ENCODE measurements around the gene NRG2.

NRG2 gene

DNA sequence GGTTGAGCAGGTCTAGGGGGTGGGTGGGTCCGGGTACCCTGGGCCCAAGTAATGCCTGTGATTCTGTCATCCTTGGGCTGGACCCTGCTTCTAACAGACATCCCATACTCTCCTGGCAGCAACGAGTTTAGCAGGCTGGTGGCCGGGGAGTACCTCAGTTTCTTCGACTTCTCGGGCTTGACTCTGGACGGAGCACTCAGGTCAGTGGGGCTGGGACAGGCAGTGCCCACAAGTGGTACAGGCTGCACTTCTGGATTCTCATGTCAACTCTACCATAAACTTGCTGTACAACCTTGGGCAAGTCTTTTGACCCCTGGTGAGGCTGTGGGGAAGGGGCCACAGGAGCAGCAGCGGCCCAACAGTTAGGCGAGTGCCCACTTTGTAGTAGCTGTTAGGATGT is 225.7 kb downstream of the NRG2 start:
- Histone ChIP-seq H3K4me3 (no peak overlapping the region), H4K20me1 (no peaks in the 10 kb centered on the region), H3K4me1 (no peaks in the 10 kb centered on the region), H3K27me3 (no peaks in the 10 kb centered on the region), H3K27ac (no peak overlapping the region), H3K9me3 (replicated peaks in 1 of 11) (peaks cover 16 to 32% (median 24%) of the 10 kb centered on the region in 11 experiments), H3K4me2 (no peak overlapping the region), H3K36me3 (no peaks in the 10 kb centered on the region), H3K9ac (no peak overlapping the region)
- TF ChIP-seq Cebpa-rat (IDR thresholded peaks at IDR 0.05): no peak

- no peak for TF ChIP-seq Cebpa-rat (IDR thresholded peaks at IDR 0.05)
- Histone ChIP-seq H3K9ac (no peak overlapping the region), H3K36me3 (no peaks in the 10 kb centered on the region), H3K4me1 (no peaks in the 10 kb centered on the region), H3K4me2 (no peak overlapping the region), H3K4me3 (no peak overlapping the region), H4K20me1 (peaks cover 0 to under 1% (median 0%) of the 10 kb centered on the region in 11 experiments; a peak in 2 of 22 replicates), H3K9me3 (replicated peaks in 1 of 11) (peaks cover 16 to 32% (median 24%) of the 10 kb centered on the region in 11 experiments), H3K27ac (no peak overlapping the region), H3K27me3 (no peaks in the 10 kb centered on the region)
Measured at GRCh38 chr5:139816566-139816965, 226.5 kb downstream of the NRG2 start.

DNA sequence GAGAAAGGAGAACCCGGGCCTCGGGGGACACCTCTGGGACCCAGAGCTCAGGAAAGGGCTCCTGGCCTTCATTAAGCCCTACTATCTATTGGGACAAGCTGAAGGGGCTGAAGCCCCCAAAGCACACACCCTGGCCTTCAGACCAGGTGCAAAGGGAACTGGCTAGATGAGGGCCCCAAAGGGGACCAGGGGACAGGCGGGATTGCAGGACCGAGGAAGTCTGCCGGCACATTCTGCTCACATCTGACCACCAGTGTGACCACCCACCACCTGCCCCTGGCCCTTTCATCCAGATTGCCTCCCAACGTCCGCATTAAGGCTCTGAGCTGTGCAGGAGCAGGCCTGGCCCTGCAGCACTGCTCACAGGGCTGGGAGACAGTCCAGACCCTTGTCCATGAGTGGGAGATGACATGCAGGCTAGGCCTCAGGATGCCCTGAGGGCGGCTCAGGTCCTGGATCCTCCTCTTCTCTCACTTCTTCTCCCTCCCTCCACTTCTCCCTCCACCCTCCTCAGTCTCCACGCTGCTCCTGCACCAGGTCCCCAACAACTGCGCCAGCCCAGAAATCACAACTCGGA is 228.3 kb downstream of the NRG2 start:
- H3K36me3 ChIP-seq: no peaks in the 10 kb centered on the region
- H3K9me3 ChIP-seq (replicated peaks in 1 of 11): peaks cover 16 to 25% (median 21%) of the 10 kb centered on the region in 11 experiments
- peaks cover 0 to 11% (median 0%) of the 10 kb centered on the region in 11 experiments; a peak in 2 of 22 replicates for H4K20me1 ChIP-seq
- H3K4me3 ChIP-seq: no peak overlapping the region
- H3K27me3 ChIP-seq: no peaks in the 10 kb centered on the region
- TF ChIP-seq Cebpa-rat (IDR thresholded peaks at IDR 0.05): no peak
- H3K4me2 ChIP-seq: no peak overlapping the region
- no peak overlapping the region for H3K27ac ChIP-seq
- no peak overlapping the region for H3K9ac ChIP-seq
- no peaks in the 10 kb centered on the region for H3K4me1 ChIP-seq

DNA sequence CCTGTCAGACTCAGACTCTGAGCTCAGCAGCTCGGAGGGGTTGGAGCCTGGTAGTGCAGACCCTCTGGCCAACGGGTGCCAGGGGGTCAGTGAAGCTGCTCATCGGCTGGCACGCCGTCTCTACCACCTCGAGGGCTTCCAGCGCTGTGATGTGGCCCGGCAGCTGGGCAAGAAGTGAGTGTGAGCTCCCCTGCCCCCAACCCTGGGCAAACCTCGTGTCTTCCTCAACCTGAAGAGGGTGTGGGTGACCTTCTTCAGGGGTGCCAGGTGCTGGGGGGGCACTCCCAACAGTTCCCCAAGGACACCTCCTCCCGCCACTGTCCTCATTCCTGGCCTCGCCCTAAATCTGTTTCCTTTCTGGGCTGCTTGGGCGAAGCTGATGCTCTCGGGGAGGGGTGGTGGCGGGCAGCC is 228.9 kb downstream of the NRG2 start:
- H3K9ac ChIP-seq: no peak overlapping the region
- H3K9me3 ChIP-seq (replicated peaks in 1 of 11): peaks cover 13 to 19% (median 15%) of the 10 kb centered on the region in 11 experiments
- H3K4me2 ChIP-seq: no peak overlapping the region
- no peak for TF ChIP-seq Cebpa-rat (IDR thresholded peaks at IDR 0.05)
- H4K20me1 ChIP-seq: peaks cover 0 to 17% (median 0%) of the 10 kb centered on the region in 11 experiments; a peak in 3 of 22 replicates
- no peaks in the 10 kb centered on the region for H3K36me3 ChIP-seq
- no peak overlapping the region for H3K27ac ChIP-seq
- no peak overlapping the region for H3K4me3 ChIP-seq
- no peaks in the 10 kb centered on the region for H3K4me1 ChIP-seq
- no peaks in the 10 kb centered on the region for H3K27me3 ChIP-seq

DNA sequence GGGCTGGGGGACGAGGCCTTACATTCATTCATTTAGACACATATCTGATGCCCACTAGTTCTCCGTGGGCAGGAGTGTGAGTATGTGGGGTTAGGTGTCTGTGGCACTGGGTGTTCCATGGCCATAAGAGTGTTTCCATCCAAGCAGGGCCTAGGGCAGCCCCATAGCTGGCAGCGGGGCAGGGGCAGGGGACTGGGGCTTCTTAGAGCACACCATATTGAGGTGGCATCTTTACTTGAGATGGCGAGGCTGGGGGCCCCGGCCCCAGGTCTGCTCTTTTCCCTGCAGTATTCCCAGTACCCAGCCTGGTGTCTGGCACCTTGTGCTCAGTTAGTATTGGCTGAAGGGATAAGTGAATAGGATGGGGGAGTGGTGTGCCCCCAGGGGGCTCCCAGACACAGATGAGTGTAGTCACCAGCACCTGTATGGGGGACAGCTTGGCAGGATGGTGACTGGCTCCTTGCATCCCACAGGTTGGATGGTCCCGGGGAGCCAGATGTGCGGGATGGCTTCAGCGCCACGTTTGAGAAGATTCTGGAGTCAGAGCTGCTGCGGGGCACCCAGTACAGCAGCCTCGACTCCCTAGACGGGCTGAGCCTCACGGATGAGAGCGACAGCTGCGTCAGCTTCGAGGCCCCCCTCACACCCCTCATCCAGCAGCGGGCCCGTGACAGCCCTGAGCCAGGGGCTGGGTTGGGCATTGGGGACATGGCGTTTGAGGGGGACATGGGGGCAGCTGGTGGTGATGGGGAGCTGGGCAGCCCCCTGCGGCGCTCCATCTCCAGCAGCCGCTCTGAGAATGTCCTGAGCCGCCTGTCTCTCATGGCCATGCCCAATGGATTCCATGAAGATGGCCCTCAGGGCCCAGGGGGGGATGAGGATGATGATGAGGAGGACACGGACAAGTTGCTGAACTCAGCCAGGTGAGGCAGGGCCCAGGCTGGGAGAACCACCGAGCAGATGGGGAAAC is 230.0 kb downstream of the NRG2 start:
- Histone ChIP-seq H3K36me3 (no peaks in the 10 kb centered on the region), H3K27me3 (no peaks in the 10 kb centered on the region), H3K9ac (no peak overlapping the region), H3K27ac (no peak overlapping the region), H3K4me3 (no peak overlapping the region), H3K4me2 (no peak overlapping the region), H3K9me3 (replicated peaks in 1 of 11) (peaks cover 2 to 8% (median 4%) of the 10 kb centered on the region in 11 experiments; a peak in 20 of 22 replicates), H4K20me1 (peaks cover 0 to 27% (median 0%) of the 10 kb centered on the region in 11 experiments; a peak in 7 of 22 replicates), H3K4me1 (no peaks in the 10 kb centered on the region)
- no peak for TF ChIP-seq Cebpa-rat (IDR thresholded peaks at IDR 0.05)

GRCh38 chr5:139812323-139812722 is 230.8 kb downstream of the NRG2 start:
- Histone ChIP-seq H3K4me2 (no peak overlapping the region), H3K27me3 (no peaks in the 10 kb centered on the region), H3K9ac (no peak overlapping the region), H3K4me1 (no peaks in the 10 kb centered on the region), H3K27ac (no peak overlapping the region), H3K4me3 (no peak overlapping the region), H4K20me1 (peaks cover 0 to 27% (median 0%) of the 10 kb centered on the region in 11 experiments; a peak in 7 of 22 replicates), H3K9me3 (replicated peaks in 1 of 11) (peaks cover 0 to under 1% (median 0%) of the 10 kb centered on the region in 11 experiments; a peak in 1 of 22 replicates), H3K36me3 (no peaks in the 10 kb centered on the region)
- TF ChIP-seq Cebpa-rat (IDR thresholded peaks at IDR 0.05): no peak

GRCh38 chr5:139811274-139811607 is 231.9 kb downstream of the NRG2 start:
- Histone ChIP-seq H3K27me3 (no peaks in the 10 kb centered on the region), H3K9ac (no peak overlapping the region)
- no peak for TF ChIP-seq Cebpa-rat (IDR thresholded peaks at IDR 0.05)

DNA sequence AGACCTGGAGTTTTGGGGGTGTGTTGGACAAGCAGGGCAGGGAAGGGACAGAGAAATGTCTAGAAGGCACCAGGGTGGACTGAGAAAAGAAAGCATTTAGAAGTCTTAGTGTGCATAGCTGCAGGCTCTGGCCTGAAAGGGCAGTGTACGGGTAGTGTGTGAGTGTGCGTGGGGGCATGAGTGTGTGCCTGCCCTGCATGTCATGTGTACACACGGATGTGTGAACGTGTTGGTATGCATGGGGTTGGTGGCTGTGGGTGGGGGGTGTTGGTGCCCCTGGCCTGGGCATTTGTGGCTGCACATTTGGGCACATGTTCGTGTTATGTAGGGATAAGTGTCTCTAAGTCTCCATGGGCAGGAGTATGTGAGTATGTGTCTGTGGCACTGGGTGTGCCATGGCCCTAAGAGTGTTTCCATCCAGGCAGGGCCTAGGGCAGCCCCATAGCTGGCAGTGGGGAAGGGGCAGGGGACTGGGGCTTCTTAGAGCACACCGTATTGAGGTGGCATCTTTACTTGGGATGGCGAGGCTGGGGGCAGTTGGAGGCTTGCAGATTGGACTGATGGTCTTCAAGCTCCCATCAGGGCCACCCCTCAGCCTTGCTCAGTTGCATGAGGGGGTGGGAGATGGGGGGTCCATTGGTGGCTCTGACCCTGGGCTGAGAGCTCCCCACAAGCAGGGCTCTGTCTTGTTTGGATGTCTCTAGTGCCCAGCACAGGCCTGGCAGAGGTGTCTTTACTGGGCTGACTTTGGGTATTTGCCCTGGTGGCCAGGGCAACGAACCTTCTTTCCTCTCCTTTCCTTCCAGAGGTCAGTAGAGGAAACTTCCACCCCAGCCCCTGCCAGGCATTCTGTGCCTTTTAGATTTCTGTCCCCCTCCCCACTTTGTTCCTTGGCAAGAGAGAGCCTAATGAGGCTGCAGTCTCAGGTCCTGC is 232.5 kb downstream of the NRG2 start:
- Histone ChIP-seq H3K4me2 (no peak overlapping the region), H3K4me3 (no peak overlapping the region), H3K9me3 (replicated peaks in 1 of 11) (no peaks in the 10 kb centered on the region), H3K27ac (no peak overlapping the region), H3K27me3 (no peaks in the 10 kb centered on the region), H3K36me3 (no peaks in the 10 kb centered on the region), H3K4me1 (no peaks in the 10 kb centered on the region), H4K20me1 (peaks cover 0 to 42% (median 0%) of the 10 kb centered on the region in 11 experiments; a peak in 8 of 22 replicates), H3K9ac (no peak overlapping the region)
- no peak for TF ChIP-seq Cebpa-rat (IDR thresholded peaks at IDR 0.05)

More at GRCh38 chr5:139811274-139811607, 231.9 kb downstream of the NRG2 start:
- Histone ChIP-seq H3K4me1 (no peaks in the 10 kb centered on the region), H3K27ac (no peak overlapping the region), H3K9me3 (replicated peaks in 1 of 11) (no peaks in the 10 kb centered on the region), H3K4me3 (no peak overlapping the region), H4K20me1 (peaks cover 0 to 35% (median 0%) of the 10 kb centered on the region in 11 experiments; a peak in 7 of 22 replicates), H3K4me2 (no peak overlapping the region), H3K36me3 (no peaks in the 10 kb centered on the region)
